Skin epidermis (tissue), 12 donors: Measurements from ENCODE around the gene MOV10L1.
A peak's percentile ranks its signal among the peaks of the same experiment; 100 is the strongest.

Source experiments
- H3K27ac ChIP-seq, 21 experiments: fragments of 200-600 bp; sonication (generic) in 11 of 21; one replicate each; pipeline ENCODE4 v1.5.0; 2020; ENCODE audit warnings: mild to moderate bottlenecking in 3 of 21, inconsistent platforms in 2 of 21, moderate library complexity in 2 of 21
- H3K4me3 ChIP-seq, 7 experiments: fragments of 200-600 bp; sonication (generic) in 2 of 7; one replicate each; pipeline ENCODE4 v1.5.0; 2020; ENCODE audit warnings: inconsistent platforms in 2 of 7, mild to moderate bottlenecking in 2 of 7, moderate library complexity in 1 of 7

Gene MOV10L1

DNA sequence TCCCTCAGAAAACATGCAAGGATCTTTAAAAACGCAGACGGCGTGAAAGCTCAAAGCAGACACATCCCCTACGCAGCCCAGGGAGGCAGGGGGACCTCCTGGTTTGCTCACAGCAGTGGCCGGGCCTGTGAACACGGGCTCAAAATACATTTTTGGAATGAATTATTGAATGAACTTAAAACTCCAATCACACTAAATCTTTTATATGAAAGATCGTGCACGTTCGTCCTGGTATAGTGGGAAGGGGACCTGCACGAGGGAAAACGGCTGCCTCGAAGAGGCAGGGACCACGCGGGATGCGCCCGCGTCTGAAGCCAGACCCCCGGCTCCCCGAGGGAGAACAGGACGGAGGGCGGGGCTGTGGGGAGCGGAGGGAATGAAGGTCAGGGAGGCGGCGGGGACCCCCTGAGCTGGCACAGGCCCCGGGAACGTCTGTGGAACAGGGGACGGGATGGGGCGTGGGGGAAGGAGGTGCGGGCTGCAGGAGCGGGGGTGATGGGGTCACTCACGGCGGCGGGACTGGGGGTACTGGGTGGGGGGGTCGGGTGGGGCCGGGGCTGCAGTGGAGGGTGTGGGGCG lies 79.5 kb downstream of the MOV10L1 start:
- Histone ChIP-seq H3K27ac (no peak overlapping the region), H3K4me3 (peak overlapping the region; percentile 13 to 52 (median 39))

DNA sequence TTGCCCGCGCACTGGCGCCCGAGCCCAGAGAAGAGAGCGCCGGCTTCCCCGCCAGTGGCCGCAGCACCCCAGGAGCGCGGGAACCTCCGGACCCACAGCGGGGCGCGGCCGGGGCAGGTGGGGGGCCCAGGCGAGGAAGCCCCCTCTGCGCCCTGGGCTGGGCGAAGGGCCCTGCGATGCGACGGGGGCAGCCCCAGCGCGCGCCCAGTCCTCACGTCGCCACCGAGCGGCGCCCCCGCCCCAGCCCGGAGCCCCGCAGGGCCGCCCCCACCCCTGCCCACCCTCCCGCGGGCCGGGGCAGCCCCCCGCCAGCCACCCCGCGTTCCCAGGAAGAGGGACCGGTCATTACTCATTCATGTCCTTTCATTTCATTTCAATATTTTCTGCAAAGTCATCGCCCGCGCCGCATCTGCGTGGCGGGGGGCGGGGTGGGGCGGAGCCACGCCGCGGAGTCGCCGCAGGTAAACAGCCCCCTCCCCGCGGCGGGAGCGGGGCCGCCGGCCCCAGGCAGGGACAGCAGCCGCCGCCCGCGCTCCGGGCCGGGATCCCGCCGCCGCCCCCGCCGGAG lies 80.1 kb downstream of the MOV10L1 start:
- Histone ChIP-seq H3K27ac (peak overlapping the region in 1 of 21 experiments; percentile 6), H3K4me3 (peak overlapping the region; percentile 13 to 52 (median 39))

DNA sequence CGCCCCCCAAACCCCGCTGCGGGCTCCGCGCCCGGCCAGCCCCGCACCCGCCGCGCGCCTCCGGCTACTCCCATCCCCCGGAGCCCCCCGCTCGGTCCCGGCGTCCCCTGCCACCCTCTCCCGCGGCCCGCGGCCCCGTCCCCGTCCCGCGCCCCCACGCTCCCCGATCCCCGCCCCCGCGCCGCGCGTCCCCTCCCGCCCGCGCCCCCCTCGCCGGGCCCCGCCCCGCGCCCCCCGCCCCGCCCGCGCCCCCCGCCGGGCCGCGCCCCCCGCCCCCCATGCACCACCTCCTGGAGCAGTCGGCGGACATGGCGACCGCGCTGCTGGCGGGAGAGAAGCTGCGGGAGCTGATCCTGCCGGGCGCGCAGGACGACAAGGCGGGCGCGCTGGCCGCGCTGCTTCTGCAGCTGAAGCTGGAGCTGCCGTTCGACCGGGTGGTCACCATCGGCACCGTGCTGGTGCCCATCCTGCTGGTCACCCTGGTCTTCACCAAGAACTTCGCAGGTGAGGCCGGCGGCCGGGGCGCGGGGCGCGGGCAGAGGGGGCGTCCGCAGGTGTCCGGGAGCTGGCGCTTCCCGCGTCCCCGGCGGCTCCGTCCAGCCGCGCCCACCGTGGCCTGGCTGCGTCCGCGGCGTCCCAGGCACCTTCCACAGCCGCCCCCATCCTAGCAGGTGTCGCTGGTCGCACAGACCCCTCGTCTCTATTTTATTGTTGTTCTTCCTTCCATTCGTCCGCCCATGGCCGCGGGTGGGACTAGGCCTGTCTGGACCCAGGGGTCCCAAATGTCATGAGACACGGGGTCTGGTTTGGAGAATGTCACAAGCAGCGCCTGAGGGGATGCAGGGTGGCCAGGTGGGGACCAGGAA lies 80.9 kb downstream of the MOV10L1 start, which contains the start of gene PANX2:
Gene PANX2, plus strand, starts transcription at position 279 of the 866 bp plus-strand sequence. Its CDS starts 0 bp downstream, at position 279.
- Histone ChIP-seq H3K27ac (peak within 1 kb of the TSS in 1 of 21 experiments; percentile 6), H3K4me3 (peak within 1 kb of the TSS; percentile 13 to 52 (median 39))

DNA sequence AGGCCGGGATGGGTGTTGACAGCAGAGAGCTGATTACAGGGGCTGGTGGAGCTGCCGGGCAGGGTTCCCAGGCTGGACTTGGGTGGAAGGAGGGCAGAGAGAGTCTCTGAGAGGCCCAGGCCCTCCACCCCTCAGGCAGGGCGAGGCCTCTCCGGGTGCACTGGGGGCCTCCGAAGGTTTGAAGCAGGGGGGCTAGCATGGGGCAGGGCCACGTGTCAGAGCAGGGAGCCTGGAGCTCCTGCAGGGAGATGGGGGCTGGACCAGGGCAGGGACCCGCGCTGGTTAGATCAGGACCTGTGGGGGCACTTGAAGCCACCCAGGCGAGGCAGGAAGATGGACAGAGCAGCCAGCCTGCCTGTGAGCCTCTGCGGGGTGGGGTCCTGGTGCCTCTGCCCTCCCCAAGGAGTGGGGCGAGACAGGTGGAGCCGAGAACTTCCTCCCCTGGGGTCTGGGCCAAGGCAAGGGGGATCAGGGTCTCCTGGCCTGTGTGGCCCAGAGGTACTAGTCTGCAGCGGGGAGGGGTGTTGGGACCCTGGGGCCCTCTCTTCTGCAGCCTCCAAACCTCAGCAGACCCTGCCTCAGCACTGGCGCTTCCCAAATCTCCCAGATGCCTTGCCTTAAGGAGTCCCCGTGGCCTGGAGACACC lies 81.6 kb downstream of the MOV10L1 start:
- H3K27ac ChIP-seq = no peak overlapping the region
- H3K4me3 ChIP-seq = no peak overlapping the region

DNA sequence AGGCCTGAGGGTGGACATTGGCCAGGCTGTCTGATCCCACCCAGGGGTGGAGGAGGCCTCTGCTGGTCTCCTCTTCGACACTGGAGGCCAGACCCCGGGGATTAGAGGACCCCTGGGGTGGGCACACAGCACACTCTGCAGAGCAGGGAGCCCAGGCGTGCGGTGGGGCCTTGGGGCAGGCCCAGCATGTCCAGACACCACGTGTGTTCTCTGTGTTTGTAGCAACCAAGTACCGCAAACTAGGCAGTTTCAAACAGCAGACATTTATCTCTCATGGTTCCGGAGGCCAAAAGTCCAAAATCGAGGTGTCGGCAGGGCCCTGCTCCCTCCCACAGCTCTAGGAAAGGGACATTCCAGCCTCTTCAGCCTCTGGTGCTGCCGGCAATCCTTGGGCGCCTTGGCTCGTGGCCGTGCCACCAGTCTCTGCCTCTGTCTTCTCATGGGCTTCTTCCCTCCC lies 82.2 kb downstream of the MOV10L1 start:
- H3K27ac ChIP-seq = no peak overlapping the region
- no peak overlapping the region for H3K4me3 ChIP-seq

DNA sequence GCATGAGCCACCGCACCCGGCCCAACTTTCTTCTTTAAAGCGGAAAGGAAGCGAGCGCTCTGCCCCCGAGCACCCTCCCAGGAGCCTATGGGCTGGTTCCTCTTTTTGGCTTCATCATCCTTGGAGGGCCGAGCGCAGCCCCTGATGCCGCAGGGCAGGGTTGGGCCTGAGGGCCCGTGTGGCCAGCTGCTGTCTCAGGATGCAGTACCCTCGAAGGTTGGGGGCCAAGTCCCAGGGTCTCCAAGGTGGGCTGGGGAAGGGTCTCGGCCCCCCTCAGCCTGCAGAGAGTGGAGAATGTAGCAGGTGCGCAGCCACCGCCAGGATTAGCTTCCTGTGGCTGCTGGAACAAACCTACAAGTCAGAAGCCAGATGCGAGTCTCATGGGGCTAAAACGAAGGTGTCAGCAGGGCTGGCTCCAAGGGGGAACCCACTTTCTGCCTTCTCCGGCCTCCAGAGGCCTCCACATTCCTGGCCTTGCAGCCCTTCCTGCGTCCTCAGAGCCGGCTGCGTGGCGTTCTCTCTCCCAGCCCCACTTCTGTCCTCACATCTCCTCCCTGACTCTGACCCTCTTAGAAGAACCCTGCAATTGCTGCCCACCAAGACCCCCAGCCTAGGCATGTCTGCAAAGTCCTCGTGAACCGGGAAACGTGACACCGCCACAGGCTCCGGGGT lies 83.6 kb downstream of the MOV10L1 start:
- H3K27ac ChIP-seq = no peak overlapping the region

DNA sequence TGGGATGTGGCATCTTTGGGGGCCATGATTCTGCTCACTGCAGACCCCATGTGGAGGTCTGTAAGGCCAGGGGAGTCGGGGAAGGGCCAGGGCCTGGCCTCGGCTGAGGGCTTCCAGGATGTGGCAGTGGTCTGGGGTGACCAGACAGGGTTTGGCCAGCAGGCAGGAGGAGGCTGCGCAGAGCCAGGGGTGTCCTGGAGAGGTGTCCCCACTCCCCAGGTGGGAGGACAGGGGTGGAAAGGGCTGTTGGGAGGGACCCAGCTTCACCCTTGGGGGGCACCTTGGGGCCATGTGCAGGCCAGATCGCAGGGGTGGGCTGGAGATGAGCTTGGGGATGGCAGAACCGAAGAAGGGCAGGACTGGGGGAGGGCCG lies 84.2 kb downstream of the MOV10L1 start:
- H3K27ac ChIP-seq = no peak overlapping the region
- no peak overlapping the region for H3K4me3 ChIP-seq

More for the DNA sequence above, 83.6 kb downstream of the MOV10L1 start:
- no peak overlapping the region for H3K4me3 ChIP-seq

DNA sequence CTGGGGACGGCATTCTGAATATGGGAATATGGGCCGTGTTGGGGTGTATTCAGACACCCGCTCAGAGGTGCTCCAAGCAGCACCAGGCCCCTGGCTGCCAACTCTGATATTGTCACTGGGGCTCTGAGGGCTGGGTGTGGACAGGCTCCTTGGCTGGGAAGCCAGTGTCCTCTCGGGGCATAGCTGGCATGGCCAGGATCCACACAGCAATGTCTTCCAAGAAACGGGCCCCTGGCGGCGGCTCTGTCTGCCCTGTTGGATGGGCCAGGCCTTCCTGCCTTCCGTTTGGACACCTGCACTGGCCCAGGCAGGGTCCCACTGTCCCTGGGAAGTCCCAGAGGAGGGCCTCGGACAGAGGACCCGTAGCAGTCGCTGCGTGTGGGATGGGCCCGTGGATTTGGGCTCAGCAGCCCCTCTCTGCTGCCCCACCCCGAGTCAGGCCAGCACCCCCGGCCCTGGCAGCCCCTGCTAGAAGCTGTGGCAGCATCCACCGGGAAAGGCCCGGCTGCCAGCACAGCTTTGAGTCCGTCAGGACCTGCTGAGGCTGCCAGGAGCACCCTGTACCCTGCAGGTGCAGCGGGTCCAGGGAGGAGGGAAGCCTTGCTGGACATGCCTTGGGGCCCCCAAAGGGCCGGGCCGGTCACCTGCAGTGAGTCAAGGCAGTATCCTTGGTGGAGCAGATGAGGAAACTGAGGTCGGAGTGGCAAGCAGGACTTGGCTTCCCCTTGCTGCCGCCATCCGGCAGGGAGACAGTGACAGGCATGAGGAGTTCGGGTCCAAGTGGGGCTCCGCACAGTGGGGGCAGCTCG lies 84.8 kb downstream of the MOV10L1 start:
- no peak overlapping the region for H3K4me3 ChIP-seq

DNA sequence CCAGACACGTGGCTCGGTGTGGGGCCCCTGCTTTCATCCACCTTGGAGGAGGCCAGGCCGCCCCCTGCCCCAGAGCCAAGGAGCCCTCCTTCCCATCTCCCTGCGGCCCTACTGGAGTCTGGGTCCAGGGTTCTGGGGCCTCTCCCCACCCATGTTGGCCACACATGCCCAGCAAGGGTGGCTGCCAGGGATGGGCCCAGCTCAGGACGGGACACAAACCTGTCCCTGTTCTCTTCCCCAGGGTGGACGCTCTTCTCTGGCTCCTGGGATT lies 85.3 kb downstream of the MOV10L1 start:
- no peak overlapping the region for H3K27ac ChIP-seq

More for the DNA sequence above, 84.8 kb downstream of the MOV10L1 start:
- H3K27ac ChIP-seq = no peak overlapping the region

DNA sequence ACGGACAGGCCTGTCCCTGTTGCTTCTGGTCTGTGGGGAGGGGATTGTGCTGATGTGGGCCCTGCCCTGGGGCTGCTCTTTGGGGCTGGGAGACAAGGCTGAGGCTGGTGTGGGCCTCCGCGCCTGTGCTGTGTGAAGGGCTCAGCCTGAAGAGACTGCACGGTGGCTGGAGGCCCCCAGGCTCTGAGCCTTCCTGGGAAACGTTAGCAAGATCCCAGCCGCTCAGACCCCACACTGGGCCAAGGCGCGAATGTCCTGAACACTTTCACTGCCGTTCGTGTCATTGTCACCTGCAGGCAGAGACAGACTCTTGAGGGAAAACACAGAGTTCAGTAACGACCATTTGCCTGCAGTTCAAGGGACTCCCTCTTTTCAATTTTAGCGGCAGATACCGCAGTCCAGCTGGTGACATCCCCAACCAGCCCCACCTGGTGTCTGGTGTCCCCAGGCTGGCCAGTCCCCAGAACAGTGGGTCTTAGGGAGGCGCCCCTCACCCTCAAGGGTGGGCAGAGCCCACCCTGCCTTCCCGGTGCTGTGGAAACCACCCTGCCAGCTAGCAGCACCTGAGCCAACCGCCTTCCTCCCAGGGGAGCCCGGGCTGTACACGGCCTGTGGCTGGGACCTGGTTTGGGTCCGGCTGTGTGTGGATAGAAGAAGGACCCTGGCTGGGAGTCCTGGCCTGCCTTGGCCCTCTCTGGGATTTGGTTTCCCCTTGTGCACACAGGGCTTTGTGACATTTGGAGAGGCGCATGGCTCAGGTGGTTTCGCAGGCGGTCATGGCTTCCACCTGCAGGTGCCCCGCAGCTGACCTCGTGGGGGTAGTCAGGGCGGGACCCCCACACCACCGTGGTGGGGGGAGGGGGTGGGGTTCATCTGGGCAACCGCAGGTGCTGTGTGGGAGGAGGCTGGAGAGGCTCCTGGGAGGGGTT lies 86.4 kb downstream of the MOV10L1 start:
- no peak overlapping the region for H3K4me3 ChIP-seq
- no peak overlapping the region for H3K27ac ChIP-seq

More for the DNA sequence above, 85.3 kb downstream of the MOV10L1 start:
- H3K4me3 ChIP-seq = no peak overlapping the region

DNA sequence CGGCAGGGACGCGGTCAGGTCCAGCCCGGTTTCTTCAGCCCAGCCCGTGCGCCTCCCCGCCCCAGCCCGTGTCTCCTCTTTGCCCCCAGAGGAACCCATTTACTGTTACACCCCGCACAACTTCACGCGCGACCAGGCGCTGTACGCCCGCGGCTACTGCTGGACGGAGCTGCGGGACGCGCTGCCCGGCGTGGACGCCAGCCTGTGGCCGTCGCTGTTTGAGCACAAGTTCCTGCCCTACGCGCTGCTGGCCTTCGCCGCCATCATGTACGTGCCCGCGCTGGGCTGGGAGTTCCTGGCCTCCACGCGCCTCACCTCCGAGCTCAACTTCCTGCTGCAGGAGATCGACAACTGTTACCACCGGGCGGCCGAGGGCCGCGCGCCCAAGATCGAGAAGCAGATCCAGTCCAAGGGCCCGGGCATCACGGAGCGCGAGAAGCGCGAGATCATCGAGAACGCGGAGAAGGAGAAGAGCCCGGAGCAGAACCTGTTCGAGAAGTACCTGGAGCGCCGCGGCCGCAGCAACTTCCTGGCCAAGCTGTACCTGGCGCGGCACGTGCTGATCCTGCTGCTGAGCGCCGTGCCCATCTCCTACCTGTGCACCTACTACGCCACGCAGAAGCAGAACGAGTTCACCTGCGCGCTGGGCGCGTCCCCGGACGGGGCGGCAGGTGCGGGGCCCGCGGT lies 87.2 kb downstream of the MOV10L1 start:
- no peak overlapping the region for H3K27ac ChIP-seq
- no peak overlapping the region for H3K4me3 ChIP-seq

DNA sequence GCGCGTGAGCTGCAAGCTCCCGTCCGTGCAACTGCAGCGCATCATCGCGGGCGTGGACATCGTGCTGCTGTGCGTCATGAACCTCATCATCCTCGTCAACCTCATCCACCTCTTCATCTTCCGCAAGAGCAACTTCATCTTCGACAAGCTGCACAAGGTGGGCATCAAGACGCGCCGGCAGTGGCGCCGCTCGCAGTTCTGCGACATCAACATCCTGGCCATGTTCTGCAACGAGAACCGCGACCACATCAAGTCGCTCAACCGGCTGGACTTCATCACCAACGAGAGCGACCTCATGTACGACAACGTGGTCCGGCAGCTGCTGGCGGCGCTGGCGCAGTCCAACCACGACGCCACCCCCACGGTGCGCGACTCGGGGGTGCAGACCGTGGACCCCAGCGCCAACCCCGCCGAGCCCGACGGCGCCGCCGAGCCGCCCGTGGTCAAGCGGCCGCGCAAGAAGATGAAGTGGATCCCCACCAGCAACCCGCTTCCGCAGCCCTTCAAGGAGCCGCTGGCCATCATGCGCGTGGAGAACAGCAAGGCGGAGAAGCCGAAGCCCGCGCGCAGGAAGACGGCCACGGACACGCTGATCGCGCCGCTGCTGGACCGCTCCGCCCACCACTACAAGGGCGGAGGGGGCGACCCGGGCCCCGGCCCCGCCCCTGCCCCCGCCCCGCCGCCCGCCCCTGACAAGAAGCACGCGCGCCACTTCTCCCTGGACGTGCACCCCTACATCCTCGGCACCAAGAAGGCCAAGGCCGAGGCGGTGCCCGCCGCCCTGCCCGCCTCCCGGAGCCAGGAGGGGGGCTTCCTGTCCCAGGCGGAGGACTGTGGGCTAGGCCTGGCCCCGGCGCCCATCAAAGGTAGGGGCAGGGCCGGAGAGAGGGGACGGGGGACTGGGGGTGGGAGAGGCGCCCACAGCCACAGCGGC lies 88.0 kb downstream of the MOV10L1 start:
- Histone ChIP-seq H3K27ac (no peak overlapping the region), H3K4me3 (no peak overlapping the region)

DNA sequence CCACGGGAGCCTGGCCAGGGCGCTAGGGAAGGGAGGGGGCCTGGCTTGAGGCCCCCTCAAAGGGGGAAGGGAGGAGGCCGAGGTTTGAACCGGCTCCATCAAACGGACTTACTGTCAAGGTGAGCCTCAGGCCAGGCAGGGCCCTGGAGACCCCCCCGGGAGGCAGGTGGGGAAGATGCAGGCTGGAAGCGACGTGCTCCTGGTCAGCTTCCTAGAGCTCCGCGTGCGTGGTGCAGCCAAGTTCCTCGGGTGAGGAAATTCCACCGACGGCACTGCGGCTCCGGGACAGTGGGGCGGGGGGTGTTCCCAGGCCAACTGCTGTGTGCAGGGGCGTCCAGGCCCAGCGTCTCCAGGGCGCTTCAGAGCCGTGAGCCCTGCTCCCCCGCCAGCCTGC lies 88.7 kb downstream of the MOV10L1 start:
- Histone ChIP-seq H3K27ac (no peak overlapping the region), H3K4me3 (no peak overlapping the region)

DNA sequence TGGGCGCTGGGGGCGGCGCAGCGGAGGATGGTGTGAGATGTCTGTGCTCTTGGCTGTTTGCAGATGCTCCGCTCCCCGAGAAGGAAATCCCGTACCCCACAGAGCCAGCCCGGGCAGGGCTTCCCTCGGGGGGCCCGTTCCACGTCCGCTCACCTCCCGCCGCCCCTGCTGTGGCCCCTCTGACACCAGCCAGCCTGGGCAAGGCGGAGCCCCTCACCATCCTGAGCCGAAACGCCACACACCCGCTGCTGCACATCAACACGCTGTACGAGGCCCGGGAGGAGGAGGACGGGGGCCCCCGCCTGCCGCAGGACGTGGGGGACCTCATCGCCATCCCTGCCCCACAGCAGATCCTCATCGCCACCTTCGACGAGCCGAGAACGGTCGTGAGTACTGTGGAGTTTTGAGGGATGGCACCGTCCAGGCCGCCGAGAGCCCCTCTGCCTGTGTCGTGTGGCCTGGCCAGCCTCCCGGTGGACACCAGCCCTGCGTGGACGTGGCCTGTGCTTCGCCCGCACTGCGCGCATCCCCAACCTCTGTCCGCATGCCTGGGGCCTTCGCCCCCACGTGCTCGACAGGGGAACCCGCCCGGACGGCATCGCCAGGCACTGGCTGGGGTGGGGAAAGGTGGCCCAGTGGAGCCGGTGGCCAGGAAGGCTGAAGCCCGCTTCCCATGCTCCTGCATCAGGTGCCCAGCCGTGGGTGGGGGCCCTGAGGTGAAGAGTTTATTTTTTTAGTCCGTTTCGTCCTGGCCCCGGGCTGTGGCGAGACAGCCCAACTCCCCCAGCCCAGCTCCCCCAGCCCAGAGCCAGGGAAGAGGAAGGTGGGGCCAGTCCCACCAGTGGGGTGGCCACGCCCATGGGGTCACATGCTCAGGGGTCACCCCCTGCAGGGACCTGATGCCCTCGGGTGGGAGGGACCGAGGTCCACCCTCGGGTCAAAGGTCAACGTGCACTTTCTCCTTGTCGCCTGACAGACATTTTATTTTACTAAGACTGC lies 89.4 kb downstream of the MOV10L1 start:
- H3K27ac ChIP-seq = no peak overlapping the region
- no peak overlapping the region for H3K4me3 ChIP-seq
